ENCODE results near the gene NCAN. TPM values are rescaled to one million over a fixed set of nuclear protein-coding genes. Genes with fewer than 3 reads are reported as not detected.

Gene NCAN
- total RNA-seq, 6 experiments from 2014 or later, result 0.04 to 0.07 (median 0.06) TPM; not detected in 2

GRCh38 chr19:19226204-19226603 is 14.4 kb downstream of the NCAN start:
- ATAC-seq, result no peak
- Histone ChIP-seq H3K4me3 (no peak overlapping the region), H3K4me1 (peaks cover 0 to 10% (median 3%) of the 10 kb centered on the region in 4 donors), H3K27ac (no peak overlapping the region), H3K9me3 (no peaks in the 10 kb centered on the region), H3K27me3 (no peaks in the 10 kb centered on the region), H3K36me3 (no peaks in the 10 kb centered on the region)
- TF ChIP-seq POLR2A (IDR thresholded peaks at IDR 0.05) (no peak), CTCF (IDR thresholded peaks at IDR 0.05) (no peak)
- 40% methylated on average over 1 of the region's 5 CpGs for WGBS (ENCODE audit: insufficient coverage, low coverage, low lambda C conversion rate, missing lambda C conversion rate)
- DNase-seq, result no peak
- intact Hi-C loops (cut with DNase I), result no loop called here

GRCh38 chr19:19226663-19227062 is 14.9 kb downstream of the NCAN start:
- ATAC-seq, result no peak
- DNase-seq, result no peak
- Histone ChIP-seq H3K27me3 (no peaks in the 10 kb centered on the region), H3K27ac (no peak overlapping the region), H3K36me3 (no peaks in the 10 kb centered on the region), H3K4me1 (peaks cover 0 to 10% (median 3%) of the 10 kb centered on the region in 4 donors), H3K4me3 (no peak overlapping the region), H3K9me3 (no peaks in the 10 kb centered on the region)
- 58% methylated on average over 4 of the region's 10 CpGs for WGBS (ENCODE audit: insufficient coverage, low coverage, low lambda C conversion rate, missing lambda C conversion rate)
- TF ChIP-seq POLR2A (IDR thresholded peaks at IDR 0.05), result no peak
- TF ChIP-seq CTCF (IDR thresholded peaks at IDR 0.05), result no peak
- intact Hi-C loops (cut with DNase I), result no loop called here

GRCh38 chr19:19227217-19227616 is 15.5 kb downstream of the NCAN start:
- no CpG with 5 or more reads among the region's 4 CpGs for WGBS (ENCODE audit: insufficient coverage, low coverage, low lambda C conversion rate, missing lambda C conversion rate)
- Histone ChIP-seq H3K4me1 (peaks cover 0 to 10% (median 3%) of the 10 kb centered on the region in 4 donors), H3K9me3 (no peaks in the 10 kb centered on the region), H3K27ac (no peak overlapping the region), H3K36me3 (no peaks in the 10 kb centered on the region), H3K4me3 (no peak overlapping the region), H3K27me3 (no peaks in the 10 kb centered on the region)
- TF ChIP-seq CTCF (IDR thresholded peaks at IDR 0.05) (no peak), POLR2A (IDR thresholded peaks at IDR 0.05) (no peak)
- intact Hi-C loops (cut with DNase I), result no loop called here
- DNase-seq (no peak), ATAC-seq (no peak)

GRCh38 chr19:19229701-19230100 is 17.9 kb downstream of the NCAN start:
- TF ChIP-seq POLR2A (IDR thresholded peaks at IDR 0.05) (no peak), CTCF (IDR thresholded peaks at IDR 0.05) (no peak)
- Histone ChIP-seq H3K36me3 (no peaks in the 10 kb centered on the region), H3K27ac (no peak overlapping the region), H3K4me1 (peaks cover 0 to 10% (median 3%) of the 10 kb centered on the region in 4 donors), H3K4me3 (no peak overlapping the region), H3K27me3 (no peaks in the 10 kb centered on the region), H3K9me3 (peaks cover 0 to 3% (median 0%) of the 10 kb centered on the region in 4 donors)
- DNase-seq, result no peak
- intact Hi-C loops (cut with DNase I), result no loop called here
- ATAC-seq, result no peak
- WGBS (ENCODE audit: insufficient coverage, low coverage, low lambda C conversion rate, missing lambda C conversion rate), result 70% methylated on average over 3 of the region's 3 CpGs

- DNase-seq, result no peak
- no peak for ATAC-seq
- Histone ChIP-seq H3K9me3 (peaks cover 0 to 3% (median 0%) of the 10 kb centered on the region in 4 donors), H3K36me3 (no peaks in the 10 kb centered on the region), H3K4me1 (peaks cover 0 to 10% (median 3%) of the 10 kb centered on the region in 4 donors), H3K27ac (no peak overlapping the region), H3K27me3 (no peaks in the 10 kb centered on the region), H3K4me3 (no peak overlapping the region)
- no CpG with 5 or more reads among the region's 9 CpGs for WGBS (ENCODE audit: insufficient coverage, low coverage, low lambda C conversion rate, missing lambda C conversion rate)
- TF ChIP-seq CTCF (IDR thresholded peaks at IDR 0.05) (no peak), POLR2A (IDR thresholded peaks at IDR 0.05) (no peak)
- intact Hi-C loops (cut with DNase I), result no loop called here
Observed at GRCh38 chr19:19230999-19231398, 19.2 kb downstream of the NCAN start.

All from right lobe of liver (tissue), 6 donors.